ENCODE data around the gene PLXND1.

The PLXND1 gene

DNA sequence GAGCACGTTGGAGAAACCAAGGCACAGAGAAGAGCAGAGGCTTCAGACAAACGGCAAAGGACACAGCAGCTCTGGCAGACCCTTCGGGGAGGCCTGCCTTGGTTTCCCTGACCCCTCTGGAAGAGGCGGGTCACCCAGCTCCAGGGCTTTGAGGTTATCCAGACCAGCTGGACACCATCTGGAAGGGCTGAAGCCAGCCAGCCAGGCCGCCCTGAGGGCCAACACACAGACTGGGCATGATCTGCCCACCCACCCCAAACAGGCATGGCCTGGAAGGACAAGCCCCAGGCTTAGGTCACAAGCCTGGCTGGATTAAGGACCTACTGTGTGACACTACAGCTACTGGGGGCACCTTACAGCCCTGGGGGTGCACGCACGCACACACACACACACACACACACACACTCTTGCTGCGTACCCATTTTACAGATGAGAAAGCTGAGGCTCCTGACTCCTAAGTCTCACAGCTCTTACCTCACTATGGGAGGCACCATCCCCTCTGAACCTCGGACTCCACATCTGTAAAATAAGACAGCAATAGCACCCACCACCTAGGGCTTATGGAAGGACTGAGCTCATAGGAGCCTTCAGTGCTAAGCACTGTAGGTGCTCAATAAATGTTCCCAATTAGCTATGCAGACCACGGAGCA is 10.8 kb downstream of the PLXND1 start:
- DNase-seq (ENCODE audit: extremely low read depth, low read depth) = no peak
- H3K4me3 ChIP-seq (replicated peaks; ENCODE audit: low read depth, low read length) = no peak overlapping the region
- TF ChIP-seq, protein P1, sequence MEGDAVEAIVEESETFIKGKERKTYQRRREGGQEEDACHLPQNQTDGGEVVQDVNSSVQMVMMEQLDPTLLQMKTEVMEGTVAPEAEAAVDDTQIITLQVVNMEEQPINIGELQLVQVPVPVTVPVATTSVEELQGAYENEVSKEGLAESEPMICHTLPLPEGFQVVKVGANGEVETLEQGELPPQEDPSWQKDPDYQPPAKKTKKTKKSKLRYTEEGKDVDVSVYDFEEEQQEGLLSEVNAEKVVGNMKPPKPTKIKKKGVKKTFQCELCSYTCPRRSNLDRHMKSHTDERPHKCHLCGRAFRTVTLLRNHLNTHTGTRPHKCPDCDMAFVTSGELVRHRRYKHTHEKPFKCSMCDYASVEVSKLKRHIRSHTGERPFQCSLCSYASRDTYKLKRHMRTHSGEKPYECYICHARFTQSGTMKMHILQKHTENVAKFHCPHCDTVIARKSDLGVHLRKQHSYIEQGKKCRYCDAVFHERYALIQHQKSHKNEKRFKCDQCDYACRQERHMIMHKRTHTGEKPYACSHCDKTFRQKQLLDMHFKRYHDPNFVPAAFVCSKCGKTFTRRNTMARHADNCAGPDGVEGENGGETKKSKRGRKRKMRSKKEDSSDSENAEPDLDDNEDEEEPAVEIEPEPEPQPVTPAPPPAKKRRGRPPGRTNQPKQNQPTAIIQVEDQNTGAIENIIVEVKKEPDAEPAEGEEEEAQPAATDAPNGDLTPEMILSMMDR (IDR thresholded peaks at IDR 0.05; ENCODE audit: low read depth, low read length, missing control alignments) = no peak

DNA sequence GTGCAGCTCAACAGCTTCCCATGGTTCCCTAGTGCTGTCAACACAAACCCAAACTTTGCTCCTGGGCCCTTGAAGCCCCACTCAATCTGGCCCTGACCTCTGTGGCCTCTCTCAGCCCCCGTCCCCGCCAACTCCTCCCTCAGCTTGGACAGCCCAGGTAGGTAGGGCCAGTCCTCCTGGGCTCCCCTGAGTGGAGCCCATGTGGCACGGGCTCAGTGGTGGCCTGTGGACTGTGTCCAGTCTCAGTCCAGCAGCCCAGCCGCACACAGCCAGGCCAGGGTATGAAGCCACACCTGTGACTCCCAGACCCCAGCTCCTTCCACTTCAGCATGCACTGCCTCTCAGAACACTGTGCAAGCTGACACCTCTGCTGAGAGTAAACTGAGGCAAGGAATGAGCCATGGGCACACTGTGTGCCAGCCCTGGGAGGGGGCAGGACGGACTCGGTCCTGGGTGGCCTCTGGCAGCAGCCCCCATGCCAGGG is 11.5 kb downstream of the PLXND1 start:
- no peak for DNase-seq (ENCODE audit: extremely low read depth, low read depth)
- TF ChIP-seq, protein P1 (IDR thresholded peaks at IDR 0.05; ENCODE audit: low read depth, low read length, missing control alignments) = no peak

DNA sequence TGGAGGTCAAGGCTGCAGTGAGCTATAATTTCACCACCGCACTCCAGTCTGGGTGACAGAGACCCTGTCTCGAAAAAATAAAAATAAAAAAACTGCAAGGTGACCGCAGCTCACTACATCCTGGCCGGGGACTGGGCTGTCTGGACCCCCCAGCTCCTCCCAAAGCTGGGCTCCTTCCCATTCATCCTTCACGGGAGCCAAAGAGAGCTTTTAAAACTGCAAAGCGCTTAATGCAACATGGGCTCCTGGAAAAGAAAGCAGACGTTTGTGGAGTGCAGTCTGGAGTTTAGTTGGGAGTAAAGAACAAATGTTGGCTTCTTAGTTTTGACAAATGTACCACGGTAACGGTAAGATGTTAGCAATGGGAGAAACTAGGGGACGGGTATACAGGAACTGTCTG is 12.1 kb downstream of the PLXND1 start:
- DNase-seq (ENCODE audit: extremely low read depth, low read depth) = no peak
- TF ChIP-seq, protein P1 (IDR thresholded peaks at IDR 0.05; ENCODE audit: low read depth, low read length, missing control alignments) = no peak
- no peak overlapping the region for H3K4me3 ChIP-seq (replicated peaks; ENCODE audit: low read depth, low read length)

More for the DNA sequence above, 11.5 kb downstream of the PLXND1 start:
- no peak overlapping the region for H3K4me3 ChIP-seq (replicated peaks; ENCODE audit: low read depth, low read length)

DNA sequence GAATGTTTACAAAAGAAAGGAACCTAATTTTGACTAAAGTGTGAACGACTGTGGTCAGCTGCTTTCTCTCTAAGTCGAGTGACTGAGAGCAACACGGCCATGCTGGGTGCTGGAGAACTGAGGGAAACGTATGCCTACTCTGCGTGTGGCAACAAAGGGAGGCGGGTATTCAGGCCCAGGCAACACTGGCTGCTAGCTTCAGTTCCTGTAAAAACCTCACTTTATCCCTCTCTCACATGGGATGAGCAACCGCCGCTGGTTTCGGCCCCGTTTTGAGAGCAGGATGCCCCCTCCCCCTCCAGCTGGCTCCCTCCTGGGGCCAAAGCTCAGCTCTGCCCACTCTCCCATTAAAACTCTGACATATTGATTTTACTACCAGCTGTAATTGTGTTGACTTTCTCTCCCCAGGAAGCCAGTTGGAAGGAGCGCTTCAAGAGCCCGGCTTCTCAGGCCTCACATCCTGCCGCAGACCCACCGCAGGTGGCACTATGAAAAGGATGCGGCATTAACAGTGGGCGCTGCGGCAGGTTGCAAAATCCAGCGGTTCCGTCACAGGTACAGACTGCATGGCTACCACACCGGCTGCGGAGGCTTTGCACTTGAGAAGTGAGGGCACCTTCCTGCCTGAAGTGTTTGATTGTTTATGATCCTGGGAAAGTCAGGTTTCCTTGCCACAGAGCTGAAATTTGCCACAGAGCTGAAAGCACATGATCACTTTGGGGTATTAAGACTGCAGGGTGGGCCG is 12.7 kb downstream of the PLXND1 start:
- no peak for DNase-seq (ENCODE audit: extremely low read depth, low read depth)
- TF ChIP-seq, protein P1 (IDR thresholded peaks at IDR 0.05; ENCODE audit: low read depth, low read length, missing control alignments) = no peak
- H3K4me3 ChIP-seq (replicated peaks; ENCODE audit: low read depth, low read length) = no peak overlapping the region

DNA sequence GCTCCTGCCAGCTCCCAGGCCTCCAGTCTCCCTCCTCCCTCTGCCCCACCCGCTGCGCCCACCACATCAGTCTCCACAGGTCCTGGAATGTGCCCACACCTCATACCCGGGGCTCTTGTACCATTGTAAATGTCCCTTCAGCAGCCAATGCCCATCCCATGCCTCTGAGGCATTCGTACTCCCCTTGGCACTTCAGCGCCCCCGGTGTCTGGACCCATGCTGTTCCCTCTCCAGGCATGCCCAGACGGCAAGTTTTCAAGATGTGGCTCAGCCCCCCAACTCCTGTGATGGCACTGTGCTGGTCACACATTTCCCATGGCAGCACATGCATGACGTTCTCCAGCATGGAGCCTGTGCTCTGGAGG is 13.3 kb downstream of the PLXND1 start:
- DNase-seq (ENCODE audit: extremely low read depth, low read depth) = no peak
- no peak overlapping the region for H3K4me3 ChIP-seq (replicated peaks; ENCODE audit: low read depth, low read length)
- TF ChIP-seq, protein P1 (IDR thresholded peaks at IDR 0.05; ENCODE audit: low read depth, low read length, missing control alignments) = peak; percentile 4

DNA sequence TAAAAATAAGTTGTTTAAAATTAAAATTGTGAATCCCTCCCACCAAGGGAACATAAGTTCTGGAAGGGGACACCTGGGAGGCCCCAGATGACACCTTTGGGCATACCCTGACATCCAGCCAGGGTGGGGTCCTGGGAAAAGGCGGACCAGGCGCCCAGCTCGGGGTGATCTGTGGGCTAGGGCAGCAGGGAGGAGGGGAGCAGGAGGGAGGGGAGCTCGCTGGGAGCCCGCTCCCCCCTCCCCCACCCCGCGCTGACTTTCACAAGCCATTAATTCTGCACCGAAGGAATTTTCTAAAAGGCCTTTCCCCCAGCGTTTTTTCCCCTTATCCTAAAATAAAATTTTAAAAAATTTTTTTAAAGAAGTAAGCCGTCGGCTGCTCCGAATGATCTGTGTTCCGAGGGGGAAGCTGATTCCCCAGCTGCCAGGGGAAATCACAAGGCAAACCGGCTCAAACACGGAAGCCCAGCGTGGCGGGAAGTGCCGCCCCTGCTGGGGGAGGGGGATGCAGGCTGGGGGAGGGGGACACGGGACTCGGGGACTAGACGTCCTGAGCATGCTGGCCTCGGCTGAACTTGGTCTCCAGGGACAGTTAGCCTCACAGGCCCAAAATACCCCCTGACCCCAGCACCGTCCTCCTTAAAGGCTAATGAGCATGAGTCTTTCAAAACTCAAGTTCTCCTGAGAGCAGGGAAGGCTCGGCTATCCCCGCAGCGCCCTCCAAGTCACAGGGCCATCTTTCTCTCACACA is 13.9 kb downstream of the PLXND1 start:
- TF ChIP-seq, protein P1 (IDR thresholded peaks at IDR 0.05; ENCODE audit: low read depth, low read length, missing control alignments) = no peak
- no peak for DNase-seq (ENCODE audit: extremely low read depth, low read depth)
- H3K4me3 ChIP-seq (replicated peaks; ENCODE audit: low read depth, low read length) = no peak overlapping the region
